Chondrocyte (in vitro differentiated cells): ENCODE results near the gene CELSR2. TPM values are rescaled to one million over a fixed set of nuclear protein-coding genes. Genes with fewer than 3 reads are reported as not detected.

Experiments used
- DNase-seq: peaks from one replicate; pipeline ENCODE4 v3.0.0; 2021; ENCODE audit warnings: mixed read lengths, low spot score
- H3K27ac Mint-ChIP-seq: one replicate; pipeline ENCODE4 v1.8.0; 2021; ENCODE audit warnings: mild to moderate bottlenecking, moderate library complexity, mixed read lengths; ENCODE audit not compliant: unreplicated experiment
- H3K27me3 Mint-ChIP-seq: 2 replicates; pipeline ENCODE4 v1.8.0; 2021; ENCODE audit warnings: low read depth, mixed read lengths
- H3K36me3 Mint-ChIP-seq: 2 replicates; pipeline ENCODE4 v1.8.0; 2021; ENCODE audit warnings: low read depth, mixed read lengths
- H3K4me1 Mint-ChIP-seq: 2 replicates; pipeline ENCODE4 v1.8.0; 2021; ENCODE audit warnings: low read depth, mild to moderate bottlenecking, mixed read lengths
- H3K4me3 Mint-ChIP-seq: one replicate; pipeline ENCODE4 v1.8.0; 2021; ENCODE audit warnings: mild to moderate bottlenecking, moderate library complexity, mixed read lengths; ENCODE audit not compliant: unreplicated experiment
- H3K9me3 Mint-ChIP-seq: 2 replicates; pipeline ENCODE4 v1.8.0; 2021; ENCODE audit warnings: low read depth, mixed read lengths
- total RNA-seq: library from RNA; stranded (reverse); gene quantifications from 3 replicates; pipeline ENCODE4 v1.2.1, GENCODE V29; 2021
- TF ChIP-seq, protein P1 (sequence below): fragments of 200-600 bp; sonication (generic); IDR thresholded peaks from 2 replicates; pipeline ENCODE4 v1.5.0; 2021; ENCODE audit warnings: antibody characterized with exemption, mild to moderate bottlenecking, moderate library complexity

Gene CELSR2
- total RNA-seq, 1 donor from 2014 or later, result 10.3 TPM

GRCh38 chr1:109314795-109315194 lies 65.5 kb downstream of the CELSR2 start:
- Mint-ChIP-seq H3K27me3 (no peaks in the 10 kb centered on the region), H3K36me3 (peaks cover 46% of the 10 kb centered on the region), H3K4me3 (no peak overlapping the region), H3K27ac (no peak overlapping the region), H3K4me1 (peaks cover 1% of the 10 kb centered on the region), H3K9me3 (no peaks in the 10 kb centered on the region)
- DNase-seq, result no peak
- TF ChIP-seq, protein P1, sequence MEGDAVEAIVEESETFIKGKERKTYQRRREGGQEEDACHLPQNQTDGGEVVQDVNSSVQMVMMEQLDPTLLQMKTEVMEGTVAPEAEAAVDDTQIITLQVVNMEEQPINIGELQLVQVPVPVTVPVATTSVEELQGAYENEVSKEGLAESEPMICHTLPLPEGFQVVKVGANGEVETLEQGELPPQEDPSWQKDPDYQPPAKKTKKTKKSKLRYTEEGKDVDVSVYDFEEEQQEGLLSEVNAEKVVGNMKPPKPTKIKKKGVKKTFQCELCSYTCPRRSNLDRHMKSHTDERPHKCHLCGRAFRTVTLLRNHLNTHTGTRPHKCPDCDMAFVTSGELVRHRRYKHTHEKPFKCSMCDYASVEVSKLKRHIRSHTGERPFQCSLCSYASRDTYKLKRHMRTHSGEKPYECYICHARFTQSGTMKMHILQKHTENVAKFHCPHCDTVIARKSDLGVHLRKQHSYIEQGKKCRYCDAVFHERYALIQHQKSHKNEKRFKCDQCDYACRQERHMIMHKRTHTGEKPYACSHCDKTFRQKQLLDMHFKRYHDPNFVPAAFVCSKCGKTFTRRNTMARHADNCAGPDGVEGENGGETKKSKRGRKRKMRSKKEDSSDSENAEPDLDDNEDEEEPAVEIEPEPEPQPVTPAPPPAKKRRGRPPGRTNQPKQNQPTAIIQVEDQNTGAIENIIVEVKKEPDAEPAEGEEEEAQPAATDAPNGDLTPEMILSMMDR, result no peak

DNA sequence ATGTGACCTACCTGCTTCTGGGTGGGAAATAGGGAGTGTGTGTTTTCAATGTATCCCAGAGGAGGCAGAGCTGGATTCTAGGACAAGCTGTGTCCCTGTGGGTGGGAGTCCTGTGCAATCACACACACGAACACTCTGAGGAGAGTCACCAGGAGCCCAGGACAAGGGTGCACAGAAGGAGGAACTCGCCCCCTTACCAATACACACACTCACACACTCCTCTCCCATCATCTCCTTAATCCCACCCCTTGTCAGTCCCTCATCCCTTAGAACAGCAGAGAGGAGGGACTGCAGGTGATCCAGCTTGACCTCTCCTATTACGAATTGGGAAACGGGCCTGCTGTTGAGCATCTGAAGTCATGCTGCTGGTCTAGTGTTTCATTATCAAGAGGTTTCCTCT lies 65.9 kb downstream of the CELSR2 start:
- no peak overlapping the region for H3K4me3 Mint-ChIP-seq
- no peaks in the 10 kb centered on the region for H3K9me3 Mint-ChIP-seq
- DNase-seq, result no peak
- H3K27ac Mint-ChIP-seq, result no peak overlapping the region
- H3K4me1 Mint-ChIP-seq, result no peaks in the 10 kb centered on the region
- peaks cover 51% of the 10 kb centered on the region for H3K36me3 Mint-ChIP-seq
- TF ChIP-seq, protein P1, result no peak
- H3K27me3 Mint-ChIP-seq, result no peaks in the 10 kb centered on the region

GRCh38 chr1:109316506-109316905 lies 67.2 kb downstream of the CELSR2 start:
- Mint-ChIP-seq H3K4me1 (no peaks in the 10 kb centered on the region), H3K4me3 (no peak overlapping the region), H3K27me3 (no peaks in the 10 kb centered on the region), H3K27ac (no peak overlapping the region), H3K36me3 (peaks cover 57% of the 10 kb centered on the region), H3K9me3 (no peaks in the 10 kb centered on the region)
- no peak for DNase-seq
- TF ChIP-seq, protein P1, result no peak

DNA sequence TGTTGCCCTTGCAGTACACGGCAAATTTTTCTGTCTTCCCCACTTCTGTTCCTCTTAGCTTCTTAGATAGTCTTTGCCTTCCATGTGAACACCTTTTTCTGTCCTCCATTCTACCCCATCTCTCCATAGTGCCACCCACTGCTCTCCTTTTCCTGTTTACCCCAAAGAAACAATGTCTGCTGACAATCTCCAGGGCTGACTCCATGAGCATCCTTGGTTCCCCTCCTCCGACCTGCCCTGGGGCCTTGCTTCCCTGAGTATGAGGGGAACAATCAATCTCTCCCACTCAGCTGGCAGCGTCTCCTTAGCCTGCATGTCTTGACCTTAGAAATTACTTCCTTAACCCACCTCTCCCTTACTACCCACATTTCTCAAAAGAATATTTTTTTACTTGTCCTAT lies 69.8 kb downstream of the CELSR2 start:
- TF ChIP-seq, protein P1, result no peak
- peaks cover 54% of the 10 kb centered on the region for H3K36me3 Mint-ChIP-seq
- H3K9me3 Mint-ChIP-seq, result no peaks in the 10 kb centered on the region
- no peaks in the 10 kb centered on the region for H3K27me3 Mint-ChIP-seq
- H3K4me1 Mint-ChIP-seq, result no peaks in the 10 kb centered on the region
- no peak overlapping the region for H3K4me3 Mint-ChIP-seq
- H3K27ac Mint-ChIP-seq, result no peak overlapping the region
- DNase-seq, result no peak

GRCh38 chr1:109322974-109323373 lies 73.6 kb downstream of the CELSR2 start:
- Mint-ChIP-seq H3K9me3 (no peaks in the 10 kb centered on the region), H3K4me1 (no peaks in the 10 kb centered on the region), H3K36me3 (peaks cover 43% of the 10 kb centered on the region), H3K27ac (no peak overlapping the region), H3K4me3 (no peak overlapping the region), H3K27me3 (no peaks in the 10 kb centered on the region)
- TF ChIP-seq, protein P1, result no peak
- DNase-seq, result no peak

Other genes starting within 250 kb of the CELSR2 start
- 27.0 to 31.8 TPM (median 30.6 TPM) in 3 replicates for gene WDR47, start 207.4 kb upstream of the CELSR2 start, total RNA-seq
- gene TAF13, start 173.5 kb upstream of the CELSR2 start, total RNA-seq, result 82.9 to 101 TPM (median 87.8 TPM) in 3 replicates
- gene TMEM167B, start 158.8 kb upstream of the CELSR2 start, total RNA-seq, result 37.2 to 40.3 TPM (median 38.4 TPM) in 3 replicates
- 0.46 to 1.2 TPM (median 0.97 TPM) in 3 replicates for gene ELAPOR1, start 135.4 kb upstream of the CELSR2 start, total RNA-seq
- gene SARS1, start 35.6 kb upstream of the CELSR2 start, total RNA-seq, result 127 to 354 TPM (median 348 TPM) in 3 replicates
- 4.3 to 6.6 TPM (median 6.5 TPM) in 3 replicates for gene PSRC1, start 33.6 kb downstream of the CELSR2 start, total RNA-seq
- not detected in 3 replicates for gene MYBPHL, start 57.5 kb downstream of the CELSR2 start, total RNA-seq
- gene SORT1, start 148.4 kb downstream of the CELSR2 start, total RNA-seq, result 84.1 to 107 TPM (median 107 TPM) in 3 replicates
- 80.2 to 90.5 TPM (median 84.3 TPM) in 3 replicates for gene PSMA5, start 176.9 kb downstream of the CELSR2 start, total RNA-seq
- gene SYPL2, start 217.0 kb downstream of the CELSR2 start, total RNA-seq, result 0.75 to 1.3 TPM (median 1.1 TPM) in 3 replicates
- 3.6 to 4.3 TPM (median 4.3 TPM) in 3 replicates for gene ATXN7L2, start 234.4 kb downstream of the CELSR2 start, total RNA-seq
- gene CYB561D1, start 244.6 kb downstream of the CELSR2 start, total RNA-seq, result 10.2 to 10.8 TPM (median 10.7 TPM) in 3 replicates